Neural cell (in vitro differentiated cells): ENCODE measurements around the gene TLX1. TPM values are rescaled to one million over a fixed set of nuclear protein-coding genes. Genes with fewer than 3 reads are reported as not detected.

Experiments used
- H2AFZ ChIP-seq: fragments of 200-600, 300-800 bp; sonication (generic), shearing (Covaris generic); 2 replicates; pipeline ENCODE4 v1.6.0; 2014; ENCODE audit warnings: low read depth, mild to moderate bottlenecking, antibody characterized with exemption, low read length, moderate library complexity
- H3F3A ChIP-seq: fragments of 200-600 bp; shearing (Covaris generic); 2 replicates; pipeline ENCODE4 v1.6.1; 2016; ENCODE audit warnings: mild to moderate bottlenecking, moderate library complexity, mixed read lengths, antibody characterized with exemption, low read length; ENCODE audit not compliant: insufficient read depth, poor library complexity, severe bottlenecking
- H3K27ac ChIP-seq: fragments of 200-600, 300-800 bp; sonication (generic), shearing (Covaris generic); 2 replicates; pipeline ENCODE4 v1.5.1; 2014; ENCODE audit warnings: mild to moderate bottlenecking, low read length, moderate library complexity
- H3K27me3 ChIP-seq: fragments of 300-800, 200-600 bp; sonication (generic), shearing (Covaris generic); 2 replicates; pipeline ENCODE4 v1.6.0; 2014; ENCODE audit warnings: mild to moderate bottlenecking, low read depth, low read length, moderate library complexity; ENCODE audit not compliant: insufficient read depth
- H3K36me3 ChIP-seq: fragments of 300-800, 200-600 bp; sonication (generic), shearing (Covaris generic); 2 replicates; pipeline ENCODE4 v1.5.1; 2014; ENCODE audit warnings: mild to moderate bottlenecking, antibody characterized with exemption, low read length, moderate library complexity; ENCODE audit not compliant: insufficient read depth
- H3K4me2 ChIP-seq: fragments of 300-800, 200-600 bp; sonication (generic), shearing (Covaris generic); 2 replicates; pipeline ENCODE4 v1.6.0; 2014; ENCODE audit warnings: mild to moderate bottlenecking, low read length
- H3K4me3 ChIP-seq: fragments of 300-800, 200-600 bp; sonication (generic), shearing (Covaris generic); 2 replicates; pipeline ENCODE4 v1.5.1; 2014; ENCODE audit warnings: mild to moderate bottlenecking, low read length, moderate library complexity
- H3K79me2 ChIP-seq: fragments of 200-600 bp; shearing (Covaris generic); replicated peaks from 2 replicates; pipeline ENCODE4 v1.6.0; 2014; ENCODE audit warnings: mild to moderate bottlenecking, low read length, moderate library complexity; ENCODE audit not compliant: insufficient read depth
- H3K9ac ChIP-seq: fragments of 300-800, 200-600 bp; sonication (generic), shearing (Covaris generic); 2 replicates; pipeline ENCODE4 v1.6.1; 2016; ENCODE audit warnings: mild to moderate bottlenecking, low read length, mixed read lengths
- H3K9me2 ChIP-seq: fragments of 200-600 bp; shearing (Covaris generic); 2 replicates; pipeline ENCODE4 v1.6.1; 2016; ENCODE audit warnings: mild to moderate bottlenecking, low read length, mixed read lengths; ENCODE audit not compliant: insufficient read depth
- H3K9me3 ChIP-seq: fragments of 200-600, 300-800 bp; sonication (generic), shearing (Covaris generic); 2 replicates; pipeline ENCODE4 v1.6.1; 2016; ENCODE audit warnings: mild to moderate bottlenecking, mixed run types, low read length, moderate library complexity, mixed read lengths
- H4K20me1 ChIP-seq: fragments of 200-600 bp; shearing (Covaris generic); 2 replicates; pipeline ENCODE4 v1.6.1; 2016; ENCODE audit warnings: mild to moderate bottlenecking, mixed run types; ENCODE audit not compliant: insufficient read depth
- CTCF ChIP-seq: fragments of 450-650 bp; IDR thresholded peaks from 2 replicates; pipeline ENCODE4 v1.5.1; 2014; ENCODE audit warnings: antibody characterized with exemption, mild to moderate bottlenecking, moderate library complexity; ENCODE audit not compliant: poor library complexity, severe bottlenecking
- EP300 ChIP-seq: fragments of 450-650 bp; conservative IDR thresholded peaks from 2 replicates; pipeline ENCODE4 v1.6.1; 2014; ENCODE audit warnings: antibody characterized with exemption, mild to moderate bottlenecking, moderate library complexity; ENCODE audit not compliant: poor library complexity, severe bottlenecking
- EZH2 ChIP-seq: fragments of 200-600, 300-800 bp; shearing (Covaris generic), sonication (generic); IDR thresholded peaks from 2 replicates; pipeline ENCODE4 v1.6.1; 2014; ENCODE audit warnings: antibody characterized with exemption, low read length, borderline replicate concordance, mild to moderate bottlenecking; ENCODE audit not compliant: insufficient read depth, poor library complexity, severe bottlenecking
- MXI1 ChIP-seq: fragments of 450-650 bp; conservative IDR thresholded peaks from 2 replicates; pipeline ENCODE4 v1.6.1; 2014; ENCODE audit warnings: antibody characterized with exemption, mild to moderate bottlenecking; ENCODE audit not compliant: poor library complexity, severe bottlenecking
- POLR2AphosphoS5 ChIP-seq: IDR thresholded peaks from 2 replicates; pipeline ENCODE4 v1.6.1; 2012
- RAD21 ChIP-seq: fragments of 450-650 bp; conservative IDR thresholded peaks from 2 replicates; pipeline ENCODE4 v1.6.1; 2014; ENCODE audit warnings: antibody characterized with exemption, mild to moderate bottlenecking, moderate library complexity
- REST ChIP-seq: IDR thresholded peaks from 2 replicates; pipeline ENCODE4 v1.6.1; 2012; ENCODE audit warnings: borderline replicate concordance
- SMC3 ChIP-seq: fragments of 450-650 bp; conservative IDR thresholded peaks from 2 replicates; pipeline ENCODE4 v1.6.1; 2014; ENCODE audit warnings: antibody characterized with exemption, mild to moderate bottlenecking, moderate library complexity; ENCODE audit not compliant: poor library complexity
- TAF1 ChIP-seq: IDR thresholded peaks from 2 replicates; pipeline ENCODE4 v1.6.1; 2012; ENCODE audit warnings: low read depth
- polyA plus RNA-seq: library from polyadenylated mRNA; depleted of rRNA; stranded (reverse); fragments of >200 nt; gene quantifications from 2 replicates; pipeline ENCODE4 v1.2.3, GENCODE V29; 2014

The TLX1 gene
- polyA plus RNA-seq, 1 donor from 2014 or later, result not detected

- Histone ChIP-seq H3K9me3 (no peaks in the 10 kb centered on the region), H3K27ac (no peak overlapping the region), H3K36me3 (no peaks in the 10 kb centered on the region), H3F3A (no peaks in the 10 kb centered on the region), H3K9ac (no peak overlapping the region), H3K9me2 (no peaks in the 10 kb centered on the region), H3K27me3 (peaks cover 48% of the 10 kb centered on the region), H3K79me2 (no peaks in the 10 kb centered on the region), H2AFZ (no peak overlapping the region), H3K4me2 (no peak overlapping the region), H4K20me1 (no peaks in the 10 kb centered on the region), H3K4me3 (no peak overlapping the region)
- TF ChIP-seq RAD21 (peak; percentile 32), TAF1 (no peak), SMC3 (peak; percentile 66), CTCF (peak; percentile 68), EP300 (no peak), REST (no peak), MXI1 (no peak), EZH2 (no peak), POLR2AphosphoS5 (no peak)
Measured at GRCh38 chr10:101095550-101096213, 35.4 kb upstream of the TLX1 start.

- Histone ChIP-seq H3K79me2 (no peaks in the 10 kb centered on the region), H3K27ac (no peak overlapping the region), H2AFZ (no peak overlapping the region), H4K20me1 (no peaks in the 10 kb centered on the region), H3F3A (no peaks in the 10 kb centered on the region), H3K9me2 (no peaks in the 10 kb centered on the region), H3K9ac (no peak overlapping the region), H3K4me2 (no peak overlapping the region), H3K4me3 (no peak overlapping the region), H3K36me3 (no peaks in the 10 kb centered on the region), H3K9me3 (no peaks in the 10 kb centered on the region), H3K27me3 (peaks cover 53% of the 10 kb centered on the region)
- no peak for TF ChIP-seq RAD21
- no peak for TF ChIP-seq MXI1
- TF ChIP-seq EZH2, result no peak
- no peak for TF ChIP-seq REST
- no peak for TF ChIP-seq POLR2AphosphoS5
- TF ChIP-seq EP300, result no peak
- TF ChIP-seq TAF1, result no peak
- TF ChIP-seq CTCF, result no peak
- TF ChIP-seq SMC3, result no peak
Measured at GRCh38 chr10:101096378-101096777, 34.7 kb upstream of the TLX1 start.
